GOT3 (cell line): Measurements from ENCODE around the gene DHDH.

Experiments used
- DNase-seq: peaks from one replicate; lab custom pipeline; 2025; ENCODE audit warnings: mixed read lengths; lab: John Stamatoyannopoulos, UW

DHDH gene

GRCh38 chr19:48966541-48967345 lies 33.2 kb downstream of the DHDH start:
- DNase-seq = no peak

- DNase-seq = no peak
These were observed 34.1 kb downstream of the DHDH start for GRCh38 chr19:48967346-48968178.

DNA sequence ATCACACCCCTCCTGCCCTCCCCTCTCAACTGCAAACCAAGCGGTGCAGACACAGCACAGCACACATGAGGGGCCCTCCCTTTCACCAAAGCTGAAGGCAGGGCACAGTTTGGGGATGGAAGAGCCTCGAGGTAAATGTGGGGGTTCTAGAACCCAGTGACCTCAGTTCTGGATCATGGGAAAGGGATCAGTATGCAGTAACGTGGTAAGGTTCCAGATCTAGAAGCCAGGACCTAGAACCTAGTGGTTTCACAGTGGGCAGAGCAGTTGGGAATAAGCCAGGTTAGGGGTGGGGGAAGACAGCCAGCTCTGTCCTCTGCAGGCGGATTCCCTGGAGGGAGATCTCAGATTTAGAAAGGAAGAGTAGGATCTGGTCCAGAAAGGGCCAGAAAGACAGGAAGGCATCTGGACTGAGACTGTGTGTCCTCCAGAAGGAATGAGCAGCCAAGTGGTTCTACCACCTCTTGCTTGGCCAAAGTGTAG lies 34.7 kb downstream of the DHDH start:
- DNase-seq = no peak

DNA sequence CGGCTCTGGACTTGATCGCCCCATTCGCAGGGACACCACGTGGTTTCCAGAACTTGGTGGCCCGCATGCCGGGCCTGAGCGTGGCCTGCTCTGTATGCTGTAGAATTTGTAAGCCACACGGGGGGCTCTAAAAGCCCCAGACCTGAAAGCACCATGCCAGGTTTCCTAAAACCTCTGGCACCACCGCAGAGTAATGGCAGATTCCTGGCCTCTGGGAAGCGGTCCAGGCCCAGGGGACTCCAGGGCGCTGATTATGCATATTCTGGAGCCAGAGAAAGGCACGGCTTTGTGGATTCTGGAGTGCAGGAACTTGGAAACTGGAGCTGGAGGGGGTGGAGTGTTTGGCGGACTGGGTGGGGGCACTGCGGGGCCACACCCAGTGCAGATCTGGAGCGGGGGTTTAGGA lies 35.3 kb downstream of the DHDH start:
- DNase-seq = no peak

GRCh38 chr19:48969276-48970138 lies 36.0 kb downstream of the DHDH start:
- no peak for DNase-seq

- DNase-seq = no peak
These were observed 36.8 kb downstream of the DHDH start for GRCh38 chr19:48970139-48970766.

- no peak for DNase-seq
These were observed 37.5 kb downstream of the DHDH start for GRCh38 chr19:48970923-48971395.

GRCh38 chr19:48975947-48976847 lies 42.7 kb downstream of the DHDH start:
- DNase-seq = no peak

- no peak for DNase-seq
These were observed 43.6 kb downstream of the DHDH start for GRCh38 chr19:48977061-48977460.

- no peak for DNase-seq
These were observed 48.8 kb downstream of the DHDH start for GRCh38 chr19:48982280-48982679.

GRCh38 chr19:48985711-48986110 lies 52.2 kb downstream of the DHDH start:
- DNase-seq = no peak

DNA sequence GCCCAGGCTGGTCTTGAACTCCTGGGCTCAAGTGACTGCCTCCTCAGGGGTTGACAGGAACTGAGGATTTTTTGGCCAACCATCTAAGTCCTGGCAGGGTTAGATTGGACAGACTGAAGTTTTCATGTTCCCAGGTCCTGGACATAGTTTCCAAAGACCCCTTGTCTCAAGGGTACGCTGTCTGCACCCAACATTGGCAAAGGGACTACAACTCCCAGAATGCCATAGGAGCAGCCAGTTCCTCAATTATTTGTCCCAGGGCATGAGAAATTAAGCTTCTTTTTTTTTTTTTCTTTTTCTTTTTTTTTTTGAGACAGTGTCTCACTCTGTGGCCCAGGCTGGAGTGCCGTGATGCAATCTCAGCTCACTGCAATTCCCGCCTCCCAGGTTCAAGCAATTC lies 52.7 kb downstream of the DHDH start:
- DNase-seq = no peak

- DNase-seq = no peak
These were observed 53.8 kb downstream of the DHDH start for GRCh38 chr19:48987323-48987722.

DNA sequence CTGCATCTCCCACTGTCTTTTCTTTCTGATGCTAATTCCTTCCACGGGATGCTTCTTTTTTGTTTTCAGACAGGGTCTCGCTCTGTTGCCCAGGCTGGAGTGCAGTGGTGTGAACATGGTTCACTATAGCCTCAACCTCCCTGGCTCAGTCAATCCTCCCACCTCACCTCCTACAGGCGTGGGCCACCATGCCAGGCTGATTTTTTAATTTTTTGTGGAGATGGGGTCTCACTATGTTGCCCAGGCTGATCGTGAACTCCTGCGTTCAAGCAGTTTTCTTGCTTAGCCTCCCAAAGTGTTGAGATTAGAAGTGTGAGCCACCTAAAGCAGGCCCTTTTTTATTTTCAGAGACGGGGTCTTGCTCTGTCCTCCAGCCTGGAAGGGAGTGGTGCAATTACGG lies 54.8 kb downstream of the DHDH start:
- DNase-seq = no peak

DNA sequence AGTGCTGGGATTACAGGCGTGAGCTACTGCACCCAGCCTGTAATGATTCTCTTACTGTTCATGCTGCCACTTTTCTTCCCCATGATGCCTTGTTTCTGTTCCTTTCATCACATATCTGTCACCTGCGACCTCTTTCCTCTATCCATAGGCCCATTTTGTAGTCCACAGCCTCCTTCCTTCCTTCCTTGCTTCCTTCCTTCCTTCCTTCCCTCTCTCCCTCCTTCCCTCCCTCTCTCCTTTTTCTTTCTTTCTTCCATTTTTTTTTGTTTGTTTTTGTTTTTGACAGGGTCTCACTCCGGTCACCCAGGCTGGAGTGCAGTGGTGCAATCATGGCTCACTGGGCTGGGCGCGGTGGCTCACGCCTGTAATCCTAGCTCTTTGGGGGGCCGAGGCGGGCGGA lies 55.4 kb downstream of the DHDH start:
- no peak for DNase-seq

- no peak for DNase-seq
These were observed 56.3 kb downstream of the DHDH start for GRCh38 chr19:48989701-48990291.

DNA sequence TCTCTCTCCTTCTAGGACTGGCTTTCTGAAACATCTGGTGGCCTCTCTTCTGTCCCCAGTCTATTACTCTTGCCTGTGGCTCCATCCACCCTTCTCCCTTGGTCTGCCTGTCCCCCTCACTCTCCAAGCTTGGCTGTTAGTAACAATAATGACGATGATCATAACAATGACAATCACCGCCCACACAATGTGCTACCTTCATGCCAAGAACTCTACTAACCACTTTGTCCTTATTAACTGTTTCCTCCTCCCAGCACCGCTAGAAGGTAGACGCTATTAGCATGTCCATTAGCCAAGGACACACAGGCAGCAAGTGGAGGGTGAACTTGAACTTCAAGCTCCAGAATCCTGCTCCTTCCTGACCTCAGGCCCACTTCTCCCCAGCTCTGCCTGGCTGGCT lies 56.9 kb downstream of the DHDH start:
- DNase-seq = no peak

DNA sequence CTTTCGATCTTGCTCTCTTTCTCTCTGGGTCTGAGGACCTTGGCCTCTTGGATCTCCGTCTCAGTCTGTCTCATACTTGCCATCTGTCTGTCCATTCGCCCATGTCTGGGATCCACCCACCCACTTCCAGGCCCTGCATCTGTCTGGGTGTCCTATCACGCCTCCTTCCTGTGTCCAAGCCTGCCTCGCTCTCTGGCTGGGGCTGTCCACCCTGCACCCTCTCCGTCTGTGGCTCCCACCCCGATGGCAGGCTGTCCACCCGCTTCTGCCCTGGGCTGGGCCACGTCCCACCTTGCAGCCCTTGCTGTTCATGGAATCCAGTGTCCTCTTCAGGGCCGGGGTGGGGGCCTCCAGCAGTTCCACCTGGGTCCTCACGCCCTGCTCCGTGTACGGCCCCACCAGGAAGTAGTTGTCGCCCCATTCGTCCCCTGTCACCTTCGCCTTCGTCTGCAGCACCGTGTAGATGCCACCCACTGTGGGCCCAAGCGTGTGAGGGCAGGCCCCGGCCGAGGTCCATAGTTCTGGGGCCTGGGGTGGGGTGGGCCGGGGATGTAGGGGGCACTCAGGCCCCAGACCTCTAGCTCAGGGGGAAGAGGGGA lies 57.6 kb downstream of the DHDH start:
- DNase-seq = no peak

DNA sequence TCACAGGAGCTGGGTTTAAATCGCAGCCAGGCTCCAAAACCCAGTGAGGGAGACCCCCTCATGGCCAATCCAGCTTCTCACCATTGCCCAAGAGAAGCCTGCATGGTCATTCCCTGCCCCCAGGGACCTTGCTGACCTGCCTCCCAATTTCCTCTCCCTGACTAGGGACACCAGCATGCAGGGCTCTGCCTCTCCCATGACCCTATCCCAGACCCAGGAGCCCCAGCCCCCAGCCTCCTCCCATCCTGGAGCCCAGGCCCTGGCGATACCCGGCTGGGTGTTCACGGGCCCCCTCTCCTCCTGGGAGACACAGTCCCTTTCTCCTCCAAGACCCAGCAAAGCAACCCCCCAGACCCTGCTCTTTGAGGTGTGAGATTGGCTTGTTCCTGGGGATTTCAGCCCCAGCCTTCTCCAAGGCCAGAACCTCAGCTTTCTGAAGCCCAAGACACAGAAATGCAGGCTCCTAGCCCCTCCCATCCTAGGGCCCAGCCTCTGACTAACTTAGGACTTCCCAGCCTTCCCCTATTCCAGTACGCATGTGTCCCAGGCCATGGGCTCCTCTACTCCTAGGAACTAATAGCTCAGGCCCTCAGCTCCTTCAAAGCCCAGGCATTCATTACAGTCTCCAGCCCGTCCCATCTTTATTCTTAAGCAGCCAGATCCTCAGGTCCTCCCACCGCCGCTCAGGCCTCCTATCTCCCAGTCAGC lies 58.5 kb downstream of the DHDH start:
- DNase-seq = no peak
